NB4 (cell line): Measurements from ENCODE around the gene FABP1.

Experiments
- POLR2A ChIP-seq: IDR thresholded peaks from 2 replicates; pipeline ENCODE4 v1.6.1; 2011; ENCODE audit warnings: mild to moderate bottlenecking; ENCODE audit not compliant: insufficient read length; ENCODE audit errors: extremely low read depth
- TF ChIP-seq, protein P1 (sequence below): IDR thresholded peaks from one replicate; pipeline ENCODE4 v1.5.1; 2012; ENCODE audit warnings: low read depth, low read length

DNA sequence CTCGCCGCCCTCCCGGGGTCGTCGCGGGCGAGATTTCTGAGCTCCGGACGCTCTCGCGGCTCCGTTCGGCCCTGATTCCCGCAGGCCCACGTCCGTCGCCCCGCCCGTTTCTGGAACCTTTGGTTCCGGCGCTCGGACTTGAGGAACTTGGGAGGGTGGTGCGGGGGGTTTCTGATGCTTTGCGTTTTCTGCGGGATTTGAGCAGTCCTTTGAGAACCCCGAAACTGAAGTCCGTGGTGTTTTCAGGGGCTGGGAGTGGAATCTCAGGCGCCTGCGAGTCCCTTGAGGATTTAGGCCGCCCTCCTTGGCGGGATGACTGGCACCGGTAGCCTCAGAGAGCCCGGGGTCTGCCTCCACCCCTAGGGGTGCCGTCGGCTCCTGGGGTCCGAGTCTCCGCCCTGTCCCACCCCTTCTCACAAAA is 42.6 kb upstream of the FABP1 start:
- TF ChIP-seq, protein P1, sequence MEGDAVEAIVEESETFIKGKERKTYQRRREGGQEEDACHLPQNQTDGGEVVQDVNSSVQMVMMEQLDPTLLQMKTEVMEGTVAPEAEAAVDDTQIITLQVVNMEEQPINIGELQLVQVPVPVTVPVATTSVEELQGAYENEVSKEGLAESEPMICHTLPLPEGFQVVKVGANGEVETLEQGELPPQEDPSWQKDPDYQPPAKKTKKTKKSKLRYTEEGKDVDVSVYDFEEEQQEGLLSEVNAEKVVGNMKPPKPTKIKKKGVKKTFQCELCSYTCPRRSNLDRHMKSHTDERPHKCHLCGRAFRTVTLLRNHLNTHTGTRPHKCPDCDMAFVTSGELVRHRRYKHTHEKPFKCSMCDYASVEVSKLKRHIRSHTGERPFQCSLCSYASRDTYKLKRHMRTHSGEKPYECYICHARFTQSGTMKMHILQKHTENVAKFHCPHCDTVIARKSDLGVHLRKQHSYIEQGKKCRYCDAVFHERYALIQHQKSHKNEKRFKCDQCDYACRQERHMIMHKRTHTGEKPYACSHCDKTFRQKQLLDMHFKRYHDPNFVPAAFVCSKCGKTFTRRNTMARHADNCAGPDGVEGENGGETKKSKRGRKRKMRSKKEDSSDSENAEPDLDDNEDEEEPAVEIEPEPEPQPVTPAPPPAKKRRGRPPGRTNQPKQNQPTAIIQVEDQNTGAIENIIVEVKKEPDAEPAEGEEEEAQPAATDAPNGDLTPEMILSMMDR: no peak
- no peak for TF ChIP-seq POLR2A
